HuH-7.5 (cell line): ENCODE measurements around the gene NEK6.

Experiments
- DNase-seq: peaks from one replicate; pipeline ENCODE4 v3.0.0; 2011; ENCODE audit warnings: low spot score

Gene NEK6

GRCh38 chr9:124321935-124322334, 64.2 kb downstream of the NEK6 start:
- no peak for DNase-seq

- DNase-seq = no peak
These were observed 65.1 kb downstream of the NEK6 start for GRCh38 chr9:124322618-124323432.

- DNase-seq = no peak
These were observed 66.2 kb downstream of the NEK6 start for GRCh38 chr9:124323904-124324303.

GRCh38 chr9:124325816-124326215, 68.1 kb downstream of the NEK6 start:
- no peak for DNase-seq

GRCh38 chr9:124326378-124326777, 68.6 kb downstream of the NEK6 start:
- no peak for DNase-seq

- no peak for DNase-seq
These were observed 69.7 kb downstream of the NEK6 start for GRCh38 chr9:124327491-124327890.

GRCh38 chr9:124328285-124328684, 70.5 kb downstream of the NEK6 start:
- DNase-seq = no peak

- DNase-seq = no peak
These were observed 71.5 kb downstream of the NEK6 start for GRCh38 chr9:124329206-124329792.

- no peak for DNase-seq
These were observed 72.4 kb downstream of the NEK6 start for GRCh38 chr9:124330011-124330697.

GRCh38 chr9:124331580-124331979, 73.8 kb downstream of the NEK6 start:
- no peak for DNase-seq

GRCh38 chr9:124332361-124333202, 74.8 kb downstream of the NEK6 start:
- no peak for DNase-seq

GRCh38 chr9:124333203-124333579, 75.4 kb downstream of the NEK6 start:
- DNase-seq = no peak

GRCh38 chr9:124334568-124335319, 77.0 kb downstream of the NEK6 start:
- DNase-seq = no peak

GRCh38 chr9:124335320-124335707, 77.6 kb downstream of the NEK6 start:
- DNase-seq = no peak

- no peak for DNase-seq
These were observed 79.8 kb downstream of the NEK6 start for GRCh38 chr9:124337562-124337961.

- no peak for DNase-seq
These were observed 81.9 kb downstream of the NEK6 start for GRCh38 chr9:124339603-124340146.

- no peak for DNase-seq
These were observed 82.7 kb downstream of the NEK6 start for GRCh38 chr9:124340219-124341069.

- DNase-seq = no peak
These were observed 83.9 kb downstream of the NEK6 start for GRCh38 chr9:124341455-124342170.

- DNase-seq = no peak
These were observed 84.6 kb downstream of the NEK6 start for GRCh38 chr9:124342402-124342775.
